Astrocyte (in vitro differentiated cells and primary cell): ENCODE data around the gene HMOX1. TPM values are rescaled to one million over a fixed set of nuclear protein-coding genes. Genes with fewer than 3 reads are reported as not detected.
"Not testable (repeated sequence)": the region's sequence is repeated elsewhere in the genome, so short reads cannot be mapped to it uniquely, and the experiment has no call there.

Experiments used
- DNase-seq: peaks from one replicate; pipeline ENCODE4 v3.0.0-alpha.2; 2010; ENCODE audit warnings: low read depth
- FAIRE-seq: peaks from 2 replicates; lab custom pipeline; 2011; peaks lifted over from hg19 to GRCh38; lab: Jason Lieb, UNC
- H2AFZ ChIP-seq: 2 replicates; pipeline ENCODE4 v1.6.0; 2012; ENCODE audit warnings: low read depth, low read length, inconsistent platforms
- H3K27ac ChIP-seq: 2 replicates; pipeline ENCODE4 v1.5.1; 2011; ENCODE audit warnings: low read depth, low read length, inconsistent platforms
- H3K27me3 ChIP-seq: 2 replicates; pipeline ENCODE4 v1.6.0; 2011; ENCODE audit warnings: low read length, inconsistent platforms; ENCODE audit not compliant: insufficient read depth
- H3K36me3 ChIP-seq: 2 replicates; pipeline ENCODE4 v1.5.1; 2011; ENCODE audit warnings: low read length, inconsistent platforms; ENCODE audit not compliant: insufficient read depth
- H3K4me1 ChIP-seq: 2 replicates; pipeline ENCODE4 v1.5.1; 2011; ENCODE audit warnings: low read length, inconsistent platforms; ENCODE audit not compliant: insufficient read depth
- H3K4me2 ChIP-seq: 2 replicates; pipeline ENCODE4 v1.6.0; 2012; ENCODE audit warnings: low read length, inconsistent platforms
- H3K4me3 ChIP-seq: 2 replicates; pipeline ENCODE4 v1.5.1; 2011; ENCODE audit warnings: low read depth, mild to moderate bottlenecking, low read length, inconsistent platforms; ENCODE audit not compliant: insufficient read depth
- H3K79me2 ChIP-seq: 2 replicates; pipeline ENCODE4 v1.6.0; 2012; ENCODE audit warnings: mild to moderate bottlenecking, low read length, inconsistent platforms; ENCODE audit not compliant: insufficient read depth
- H3K9ac ChIP-seq: 2 replicates; pipeline ENCODE4 v1.6.0; 2012; ENCODE audit warnings: mild to moderate bottlenecking, low read length, inconsistent platforms
- H3K9me3 ChIP-seq: 2 replicates; pipeline ENCODE4 v1.5.1; 2012; ENCODE audit warnings: low read depth, mild to moderate bottlenecking, low read length, inconsistent platforms; ENCODE audit not compliant: insufficient read depth
- H4K20me1 ChIP-seq: 2 replicates; pipeline ENCODE4 v1.6.0; 2012; ENCODE audit warnings: low read length, inconsistent platforms; ENCODE audit not compliant: insufficient read depth
- H3K27ac Mint-ChIP-seq: one replicate; pipeline ENCODE4 v1.8.0; 2021; ENCODE audit warnings: mild to moderate bottlenecking, mixed read lengths; ENCODE audit not compliant: unreplicated experiment
- H3K27me3 Mint-ChIP-seq: one replicate; pipeline ENCODE4 v1.8.0; 2021; ENCODE audit warnings: low read depth, mixed read lengths; ENCODE audit not compliant: unreplicated experiment
- H3K36me3 Mint-ChIP-seq: one replicate; pipeline ENCODE4 v1.8.0; 2021; ENCODE audit warnings: low read depth, mixed read lengths; ENCODE audit not compliant: unreplicated experiment
- H3K4me1 Mint-ChIP-seq: one replicate; pipeline ENCODE4 v1.8.0; 2021; ENCODE audit warnings: low read depth, mixed read lengths; ENCODE audit not compliant: unreplicated experiment
- H3K4me3 Mint-ChIP-seq: one replicate; pipeline ENCODE4 v1.8.0; 2021; ENCODE audit warnings: mild to moderate bottlenecking, moderate library complexity, mixed read lengths; ENCODE audit not compliant: unreplicated experiment
- H3K9me3 Mint-ChIP-seq: one replicate; pipeline ENCODE4 v1.8.0; 2021; ENCODE audit warnings: mild to moderate bottlenecking, mixed read lengths; ENCODE audit not compliant: unreplicated experiment
- EZH2 ChIP-seq: IDR thresholded peaks from 2 replicates; pipeline ENCODE4 v1.6.1; 2012; ENCODE audit warnings: mild to moderate bottlenecking, low read length, inconsistent platforms; ENCODE audit not compliant: insufficient read depth
- total RNA-seq: library from RNA; stranded (reverse); gene quantifications from 2 replicates; pipeline ENCODE4 v1.2.1, GENCODE V29; 2021
- TF ChIP-seq, protein P1 (sequence below): IDR thresholded peaks from 2 replicates; pipeline ENCODE4 v1.5.1; 2011; ENCODE audit warnings: low read depth, mild to moderate bottlenecking, inconsistent platforms, low read length, moderate library complexity; ENCODE audit not compliant: insufficient read depth

Gene HMOX1
- total RNA-seq, 1 donor from 2014 or later: 17.0 TPM

DNA sequence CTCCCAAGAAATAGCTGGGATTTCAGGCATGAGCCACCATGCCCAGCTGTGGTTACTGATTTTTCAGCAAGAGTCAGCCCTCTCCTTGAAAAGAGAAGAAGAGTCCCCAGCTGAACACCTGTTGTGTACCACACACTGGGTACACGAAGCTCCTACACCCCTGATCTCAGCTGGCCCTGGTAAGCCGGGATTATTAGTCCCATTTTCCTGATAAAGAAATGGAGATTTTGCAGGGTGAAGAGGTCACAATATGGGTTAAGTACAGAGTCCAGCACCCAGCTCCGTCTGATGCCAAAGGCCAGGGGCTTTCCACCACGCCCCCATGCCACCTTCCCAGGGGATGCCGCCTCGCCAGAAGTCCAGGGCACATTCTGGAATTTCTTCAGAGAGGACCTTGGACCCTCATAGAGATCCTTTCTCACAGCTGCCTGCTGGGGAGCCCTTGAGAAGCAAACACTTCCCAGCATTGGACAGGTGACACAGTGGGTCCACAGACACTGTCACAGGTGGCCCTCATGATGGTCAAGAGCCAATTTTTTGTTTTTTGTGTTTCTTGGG, 19.8 kb upstream of the HMOX1 start:
- DNase-seq (no peak), FAIRE-seq (no peak)
- no peaks in the 10 kb centered on the region for H3K79me2 ChIP-seq
- no peaks in the 10 kb centered on the region for H3K4me1 Mint-ChIP-seq
- H3K27me3 Mint-ChIP-seq: no peaks in the 10 kb centered on the region
- H3K27me3 ChIP-seq: no peaks in the 10 kb centered on the region
- no peak overlapping the region for H3K4me3 ChIP-seq
- no peaks in the 10 kb centered on the region for H3K36me3 Mint-ChIP-seq
- TF ChIP-seq EZH2: no peak
- TF ChIP-seq, protein P1, sequence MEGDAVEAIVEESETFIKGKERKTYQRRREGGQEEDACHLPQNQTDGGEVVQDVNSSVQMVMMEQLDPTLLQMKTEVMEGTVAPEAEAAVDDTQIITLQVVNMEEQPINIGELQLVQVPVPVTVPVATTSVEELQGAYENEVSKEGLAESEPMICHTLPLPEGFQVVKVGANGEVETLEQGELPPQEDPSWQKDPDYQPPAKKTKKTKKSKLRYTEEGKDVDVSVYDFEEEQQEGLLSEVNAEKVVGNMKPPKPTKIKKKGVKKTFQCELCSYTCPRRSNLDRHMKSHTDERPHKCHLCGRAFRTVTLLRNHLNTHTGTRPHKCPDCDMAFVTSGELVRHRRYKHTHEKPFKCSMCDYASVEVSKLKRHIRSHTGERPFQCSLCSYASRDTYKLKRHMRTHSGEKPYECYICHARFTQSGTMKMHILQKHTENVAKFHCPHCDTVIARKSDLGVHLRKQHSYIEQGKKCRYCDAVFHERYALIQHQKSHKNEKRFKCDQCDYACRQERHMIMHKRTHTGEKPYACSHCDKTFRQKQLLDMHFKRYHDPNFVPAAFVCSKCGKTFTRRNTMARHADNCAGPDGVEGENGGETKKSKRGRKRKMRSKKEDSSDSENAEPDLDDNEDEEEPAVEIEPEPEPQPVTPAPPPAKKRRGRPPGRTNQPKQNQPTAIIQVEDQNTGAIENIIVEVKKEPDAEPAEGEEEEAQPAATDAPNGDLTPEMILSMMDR: no peak
- H3K9me3 ChIP-seq: no peaks in the 10 kb centered on the region
- H3K27ac Mint-ChIP-seq: no peak overlapping the region
- H3K27ac ChIP-seq: no peak overlapping the region
- H3K9ac ChIP-seq: no peak overlapping the region
- no peaks in the 10 kb centered on the region for H3K36me3 ChIP-seq
- no peaks in the 10 kb centered on the region for H3K9me3 Mint-ChIP-seq
- no peak overlapping the region for H3K4me3 Mint-ChIP-seq
- H4K20me1 ChIP-seq: no peaks in the 10 kb centered on the region
- no peak overlapping the region for H2AFZ ChIP-seq
- no peaks in the 10 kb centered on the region for H3K4me1 ChIP-seq
- H3K4me2 ChIP-seq: no peak overlapping the region

DNA sequence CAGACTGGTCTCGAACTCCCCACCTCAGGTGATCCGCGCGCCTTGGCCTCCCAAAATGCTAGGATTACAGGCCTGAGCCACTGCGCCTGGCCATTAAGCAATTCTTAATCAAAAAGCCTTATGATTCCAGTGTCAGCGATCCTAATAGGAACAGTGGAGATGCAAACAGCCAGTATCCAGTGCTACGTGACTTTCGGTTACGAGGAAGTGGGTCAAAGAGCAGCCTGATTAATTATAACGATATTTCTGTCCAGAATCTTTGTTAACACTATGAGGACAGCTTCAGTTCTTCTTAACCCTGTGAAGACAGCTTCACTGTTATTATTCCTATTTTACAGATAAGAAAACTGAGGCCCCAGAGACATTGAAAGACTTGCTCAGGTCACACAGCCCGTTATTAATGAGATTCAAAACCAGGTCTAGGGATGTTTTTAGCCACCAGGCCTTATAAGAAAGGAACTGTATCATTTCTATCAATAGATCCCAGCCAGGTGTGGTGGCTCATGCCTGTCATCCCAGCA, 17.3 kb upstream of the HMOX1 start:
- DNase-seq (no peak), FAIRE-seq (no peak)
- Mint-ChIP-seq H3K27ac (no peak overlapping the region), H3K4me3 (peak overlapping the region; percentile 27), H3K4me1 (no peaks in the 10 kb centered on the region), H3K9me3 (no peaks in the 10 kb centered on the region), H3K36me3 (no peaks in the 10 kb centered on the region), H3K27me3 (no peaks in the 10 kb centered on the region)
- Histone ChIP-seq H3K4me1 (no peaks in the 10 kb centered on the region), H4K20me1 (no peaks in the 10 kb centered on the region), H3K27me3 (no peaks in the 10 kb centered on the region), H3K79me2 (no peaks in the 10 kb centered on the region), H2AFZ (no peak overlapping the region), H3K36me3 (no peaks in the 10 kb centered on the region), H3K4me2 (no peak overlapping the region), H3K9ac (no peak overlapping the region), H3K9me3 (no peaks in the 10 kb centered on the region), H3K27ac (no peak overlapping the region), H3K4me3 (no peak overlapping the region)
- no peak for TF ChIP-seq EZH2
- TF ChIP-seq, protein P1: no peak

DNA sequence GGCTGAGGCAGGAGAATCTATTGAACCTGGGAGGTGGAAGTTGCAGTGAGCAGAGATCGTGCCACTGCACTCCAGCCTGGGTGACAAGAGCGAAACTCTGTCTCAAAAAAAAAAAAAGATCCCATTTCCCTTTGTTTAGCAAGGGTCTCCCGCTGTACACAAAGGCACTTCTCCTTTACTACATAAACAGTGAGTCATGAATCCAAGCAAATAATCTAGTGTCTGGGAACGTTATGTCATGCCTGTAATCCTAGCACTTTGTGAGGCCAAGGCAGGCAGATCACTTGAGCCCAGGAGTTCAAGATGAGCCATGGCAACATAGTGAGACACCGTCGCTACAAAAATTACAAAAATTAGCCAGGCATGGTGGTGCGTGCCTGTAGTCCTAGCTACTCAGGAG, 16.7 kb upstream of the HMOX1 start:
- not testable (repeated sequence) for H3K27ac ChIP-seq, FAIRE-seq, H3K4me1 Mint-ChIP-seq

More for the DNA sequence above, 16.7 kb upstream of the HMOX1 start:
- H3K9me3 ChIP-seq, H3K27me3 Mint-ChIP-seq, H3K4me3 Mint-ChIP-seq, H3K9me3 Mint-ChIP-seq, H3K27ac Mint-ChIP-seq, H3K27me3 ChIP-seq, H3K79me2 ChIP-seq, H3K36me3 ChIP-seq, H2AFZ ChIP-seq, H3K36me3 Mint-ChIP-seq, H4K20me1 ChIP-seq, H3K4me1 ChIP-seq, H3K4me3 ChIP-seq: not testable (repeated sequence)
- H3K9ac ChIP-seq: peak overlapping the region; percentile 7
- peak; percentile 53 for DNase-seq
- peak overlapping the region; percentile 7 for H3K4me2 ChIP-seq
